ENCODE measurements around the gene ANO6.

The ANO6 gene

DNA sequence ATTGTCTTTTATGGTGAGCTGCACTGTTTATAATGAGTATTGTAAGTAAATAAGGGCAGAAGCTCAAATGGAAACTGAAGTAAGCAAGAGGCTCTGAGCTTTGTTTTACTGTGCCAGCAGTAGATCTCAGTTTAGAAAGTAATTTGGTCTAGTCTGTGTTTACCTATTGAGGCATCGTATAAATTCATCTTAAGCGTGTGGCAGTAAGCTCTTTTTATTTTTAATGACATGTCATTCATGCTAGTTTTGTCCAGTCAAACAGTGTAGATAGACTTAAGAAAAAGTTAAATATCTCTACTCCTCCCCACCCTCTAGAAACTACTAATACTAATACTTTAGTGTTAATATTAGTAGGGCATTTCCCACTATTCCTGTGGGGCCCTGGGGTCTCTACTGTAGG is 2.0 kb downstream of the ANO6 start:
- no peak for DNase-seq (ENCODE audit: low spot score)
- in situ Hi-C loops (cut with MboI; ENCODE audit: low pct_unique_long_range_greater_than_20kb, low sequenced_read_pairs, unreplicated experiment): no loop called here
- TF ChIP-seq, protein P1, sequence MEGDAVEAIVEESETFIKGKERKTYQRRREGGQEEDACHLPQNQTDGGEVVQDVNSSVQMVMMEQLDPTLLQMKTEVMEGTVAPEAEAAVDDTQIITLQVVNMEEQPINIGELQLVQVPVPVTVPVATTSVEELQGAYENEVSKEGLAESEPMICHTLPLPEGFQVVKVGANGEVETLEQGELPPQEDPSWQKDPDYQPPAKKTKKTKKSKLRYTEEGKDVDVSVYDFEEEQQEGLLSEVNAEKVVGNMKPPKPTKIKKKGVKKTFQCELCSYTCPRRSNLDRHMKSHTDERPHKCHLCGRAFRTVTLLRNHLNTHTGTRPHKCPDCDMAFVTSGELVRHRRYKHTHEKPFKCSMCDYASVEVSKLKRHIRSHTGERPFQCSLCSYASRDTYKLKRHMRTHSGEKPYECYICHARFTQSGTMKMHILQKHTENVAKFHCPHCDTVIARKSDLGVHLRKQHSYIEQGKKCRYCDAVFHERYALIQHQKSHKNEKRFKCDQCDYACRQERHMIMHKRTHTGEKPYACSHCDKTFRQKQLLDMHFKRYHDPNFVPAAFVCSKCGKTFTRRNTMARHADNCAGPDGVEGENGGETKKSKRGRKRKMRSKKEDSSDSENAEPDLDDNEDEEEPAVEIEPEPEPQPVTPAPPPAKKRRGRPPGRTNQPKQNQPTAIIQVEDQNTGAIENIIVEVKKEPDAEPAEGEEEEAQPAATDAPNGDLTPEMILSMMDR (IDR thresholded peaks at IDR 0.05; ENCODE audit: extremely low read depth, insufficient read depth, missing control alignments): no peak

DNA sequence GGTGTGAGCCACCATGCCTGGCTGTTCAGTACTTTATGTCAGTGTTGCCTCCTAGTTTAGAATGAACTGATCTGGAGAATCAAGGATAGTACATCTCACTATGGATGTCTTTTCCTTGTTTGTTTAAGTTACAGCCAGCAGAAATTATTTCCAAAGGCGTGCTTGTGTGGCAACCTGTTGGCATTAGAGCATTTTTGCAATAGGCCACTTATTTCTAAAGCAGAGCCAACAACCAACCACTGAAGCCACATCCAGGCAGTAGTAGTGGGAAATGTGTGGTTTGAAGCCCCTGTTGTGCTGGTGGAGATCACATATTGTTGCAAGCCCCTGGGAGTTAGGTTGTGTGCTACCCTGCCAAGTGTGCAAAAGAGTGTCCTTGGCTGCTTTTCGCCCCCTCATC is 3.7 kb downstream of the ANO6 start:
- TF ChIP-seq, protein P1 (IDR thresholded peaks at IDR 0.05; ENCODE audit: extremely low read depth, insufficient read depth, missing control alignments): no peak
- in situ Hi-C loops (cut with MboI; ENCODE audit: low pct_unique_long_range_greater_than_20kb, low sequenced_read_pairs, unreplicated experiment): no loop called here
- no peak for DNase-seq (ENCODE audit: low spot score)

DNA sequence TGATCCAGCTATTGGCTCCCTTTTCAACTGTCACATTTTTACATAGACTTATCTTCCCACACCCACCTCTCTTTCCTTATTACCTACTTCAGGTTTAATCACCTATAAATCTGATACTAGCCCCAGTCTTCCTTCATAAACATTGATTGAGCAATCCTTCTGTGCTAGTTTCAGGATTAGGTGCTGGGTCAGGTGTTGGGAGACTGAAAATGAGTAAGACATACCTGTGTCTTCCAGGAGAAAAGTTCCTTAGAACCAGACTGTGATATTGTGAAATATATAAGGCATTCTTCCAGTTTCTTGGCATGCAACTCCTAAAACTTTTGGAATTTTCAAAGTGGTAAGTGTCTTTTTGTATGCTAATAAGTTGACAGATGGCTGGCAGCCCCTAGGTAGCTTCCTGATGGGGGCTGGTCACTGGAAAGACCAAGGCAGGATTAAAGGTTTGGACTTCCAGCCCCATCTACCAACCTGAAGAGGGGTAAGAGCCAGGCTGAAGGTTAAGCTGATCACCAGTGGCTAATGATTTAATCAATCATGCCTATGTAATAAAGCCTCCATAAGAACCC is 4.6 kb downstream of the ANO6 start:
- in situ Hi-C loops (cut with MboI; ENCODE audit: low pct_unique_long_range_greater_than_20kb, low sequenced_read_pairs, unreplicated experiment): no loop called here
- no peak for DNase-seq (ENCODE audit: low spot score)
- TF ChIP-seq, protein P1 (IDR thresholded peaks at IDR 0.05; ENCODE audit: extremely low read depth, insufficient read depth, missing control alignments): no peak

DNA sequence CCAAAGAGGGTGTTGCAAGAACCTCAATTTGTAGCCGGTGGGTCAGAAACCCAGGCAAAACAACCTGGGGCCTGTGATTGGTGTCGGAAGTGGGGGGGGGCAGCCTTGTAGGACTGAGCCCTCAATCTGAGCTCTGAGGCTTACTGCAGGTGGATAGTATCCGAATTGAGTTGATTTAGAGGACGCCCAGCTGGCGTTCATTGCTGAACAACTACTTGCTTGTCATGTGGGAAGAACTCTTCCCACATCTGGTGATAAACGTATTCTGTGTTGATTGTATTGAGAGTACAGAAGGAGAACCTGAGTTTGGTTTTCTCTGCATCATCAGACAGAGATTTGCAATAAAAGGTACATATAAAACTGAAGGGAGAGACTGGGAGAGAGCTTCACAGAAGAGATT is 5.1 kb downstream of the ANO6 start:
- DNase-seq (ENCODE audit: low spot score): no peak
- in situ Hi-C loops (cut with MboI; ENCODE audit: low pct_unique_long_range_greater_than_20kb, low sequenced_read_pairs, unreplicated experiment): no loop called here
- TF ChIP-seq, protein P1 (IDR thresholded peaks at IDR 0.05; ENCODE audit: extremely low read depth, insufficient read depth, missing control alignments): no peak

DNA sequence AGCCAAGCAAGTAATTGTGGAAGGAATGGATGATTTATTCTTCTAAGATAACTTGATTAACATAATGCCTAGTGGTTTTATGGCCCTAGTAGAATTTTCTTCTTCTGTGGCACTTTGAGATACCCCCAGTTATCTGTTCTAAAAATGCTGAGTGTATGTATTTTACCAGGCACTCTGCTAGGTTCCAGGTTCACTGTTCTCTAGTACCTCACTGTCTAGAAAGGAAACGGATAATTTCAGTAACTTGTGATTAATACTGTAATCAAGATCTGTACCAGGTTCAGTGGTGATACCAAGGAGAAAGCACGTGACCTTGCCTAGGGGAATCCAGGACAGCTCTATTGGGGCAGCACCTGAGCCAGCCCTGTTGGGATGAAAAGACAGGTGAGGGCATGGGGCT is 8.0 kb downstream of the ANO6 start:
- TF ChIP-seq, protein P1 (IDR thresholded peaks at IDR 0.05; ENCODE audit: extremely low read depth, insufficient read depth, missing control alignments): no peak
- in situ Hi-C loops (cut with MboI; ENCODE audit: low pct_unique_long_range_greater_than_20kb, low sequenced_read_pairs, unreplicated experiment): no loop called here
- no peak for DNase-seq (ENCODE audit: low spot score)

DNA sequence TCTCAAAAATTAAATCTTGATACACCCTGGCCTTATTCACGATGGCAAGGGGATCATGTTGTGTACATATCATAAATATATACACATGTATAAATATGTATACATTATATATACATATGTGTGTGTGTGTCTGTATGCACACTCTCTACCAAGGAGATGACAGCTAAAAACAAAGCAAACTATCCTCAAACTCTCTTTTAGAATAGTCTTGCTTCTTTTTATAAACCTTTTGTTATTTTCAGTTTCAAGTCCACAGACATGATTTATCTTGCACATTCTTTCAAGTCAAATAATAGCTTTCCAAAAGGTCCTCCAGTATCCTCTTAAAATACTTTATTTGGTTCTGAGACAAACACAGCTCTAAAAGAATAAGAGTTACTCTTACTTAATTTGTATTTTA is 8.4 kb downstream of the ANO6 start:
- in situ Hi-C loops (cut with MboI; ENCODE audit: low pct_unique_long_range_greater_than_20kb, low sequenced_read_pairs, unreplicated experiment): no loop called here
- TF ChIP-seq, protein P1 (IDR thresholded peaks at IDR 0.05; ENCODE audit: extremely low read depth, insufficient read depth, missing control alignments): no peak
- DNase-seq (ENCODE audit: low spot score): no peak

DNA sequence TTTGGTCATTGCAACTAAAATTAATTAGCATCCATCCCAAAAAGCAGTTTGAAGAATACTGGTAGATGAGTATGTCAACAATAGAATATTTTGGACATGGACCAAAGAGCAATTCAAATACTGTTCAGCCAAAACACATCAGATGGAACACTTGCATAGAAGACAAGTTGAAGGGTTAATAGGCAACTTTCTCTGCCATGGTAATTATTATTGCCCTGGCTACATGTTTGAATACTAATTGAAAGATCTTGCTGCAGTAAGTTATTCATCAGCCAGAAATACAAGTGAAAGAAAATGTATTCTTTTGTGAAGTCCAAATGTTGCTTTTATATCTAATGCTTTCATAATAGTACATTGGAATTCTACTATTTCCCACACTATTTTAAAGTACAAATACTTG is 10.1 kb downstream of the ANO6 start:
- in situ Hi-C loops (cut with MboI; ENCODE audit: low pct_unique_long_range_greater_than_20kb, low sequenced_read_pairs, unreplicated experiment): no loop called here
- DNase-seq (ENCODE audit: low spot score): no peak
- TF ChIP-seq, protein P1 (IDR thresholded peaks at IDR 0.05; ENCODE audit: extremely low read depth, insufficient read depth, missing control alignments): no peak

Measured in GM13977 (cell line).